ENCODE data around the gene METRN.
A peak's percentile ranks its signal among the peaks of the same experiment; 100 is the strongest.

Gene METRN

DNA sequence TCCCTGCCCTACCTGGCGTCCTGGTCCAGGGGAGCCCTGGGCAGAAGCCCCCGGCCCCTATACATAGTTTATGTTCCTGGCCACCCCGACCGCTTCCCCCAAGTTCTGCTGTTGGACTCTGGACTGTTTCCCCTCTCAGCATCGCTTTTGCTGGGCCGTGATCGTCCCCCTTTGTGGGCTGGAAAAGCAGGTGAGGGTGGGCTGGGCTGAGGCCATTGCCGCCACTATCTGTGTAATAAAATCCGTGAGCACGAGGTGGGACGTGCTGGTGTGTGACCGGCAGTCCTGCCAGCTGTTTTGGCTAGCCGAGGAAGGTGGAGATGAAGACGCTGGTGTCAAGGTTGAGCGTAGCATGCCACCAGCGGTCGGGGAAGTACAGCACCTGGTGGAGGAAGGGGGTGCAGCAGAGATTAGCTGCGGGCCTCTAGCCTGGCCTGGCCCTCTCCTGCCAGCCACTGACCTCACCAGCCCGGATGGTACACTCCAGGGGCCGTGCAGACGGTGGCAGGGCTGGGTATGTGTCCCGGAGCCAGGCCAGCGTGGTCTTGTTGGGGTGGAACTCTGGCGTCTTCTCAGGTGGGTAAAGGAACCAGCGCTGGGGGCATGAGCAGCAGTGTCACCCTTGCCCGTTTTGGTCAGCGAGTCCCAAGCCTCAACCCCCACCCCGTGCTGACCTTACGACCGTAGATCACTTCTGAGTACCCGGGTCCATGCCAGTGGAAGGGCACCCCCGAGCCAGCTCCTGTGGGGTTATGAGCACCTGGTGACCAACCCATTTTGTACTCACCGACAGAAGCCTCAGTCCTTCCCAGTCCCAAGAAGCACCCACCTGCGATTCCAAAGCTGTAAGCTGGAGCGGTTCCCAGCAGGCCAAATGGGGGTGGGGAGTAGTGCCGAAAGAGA lies 32.2 kb upstream of the METRN start (continued):
- peak; percentile 30; the same call in 1 of the 2 replicates for TF ChIP-seq ZNF837 (tag by site-specific recombination; IDR thresholded peaks at IDR 0.05)
- no peak for TF ChIP-seq ZNF138 (tag by site-specific recombination; IDR thresholded peaks at IDR 0.05; ENCODE audit: borderline replicate concordance)
- no peak for TF ChIP-seq ZNF654 (tag by site-specific recombination; IDR thresholded peaks at IDR 0.05; ENCODE audit: low read depth)
- peak; percentile 78 for TF ChIP-seq ZXDB (tag by site-specific recombination; IDR thresholded peaks at IDR 0.05)
- no peak for TF ChIP-seq ZNF626 (tag by site-specific recombination; IDR thresholded peaks at IDR 0.05)
- TF ChIP-seq IKZF3 (tag by site-specific recombination; IDR thresholded peaks at IDR 0.05) = peak; percentile 79; the same call in 1 of the 2 replicates
- TF ChIP-seq ZNF169 (tag by site-specific recombination; IDR thresholded peaks at IDR 0.05) = no peak
- TF ChIP-seq ZNF843 (tag by site-specific recombination; IDR thresholded peaks at IDR 0.05) = 0 out of 2 replicates have a peak, but pooled peaks have one; percentile 12
- no peak for TF ChIP-seq ZNF311 (tag by site-specific recombination; IDR thresholded peaks at IDR 0.05; ENCODE audit: borderline replicate concordance)
- no peak for TF ChIP-seq ZNF549 (tag by site-specific recombination; IDR thresholded peaks at IDR 0.05)
- no peak for TF ChIP-seq ZNF280C (tag by site-specific recombination; IDR thresholded peaks at IDR 0.05)
- TF ChIP-seq ZFP3 (tag by site-specific recombination; IDR thresholded peaks at IDR 0.05; ENCODE audit: low read depth) = no peak
- TF ChIP-seq ZNF501 (tag by site-specific recombination; IDR thresholded peaks at IDR 0.05) = no peak; the same call in 1 of the 2 replicates
- TF ChIP-seq, protein P1, sequence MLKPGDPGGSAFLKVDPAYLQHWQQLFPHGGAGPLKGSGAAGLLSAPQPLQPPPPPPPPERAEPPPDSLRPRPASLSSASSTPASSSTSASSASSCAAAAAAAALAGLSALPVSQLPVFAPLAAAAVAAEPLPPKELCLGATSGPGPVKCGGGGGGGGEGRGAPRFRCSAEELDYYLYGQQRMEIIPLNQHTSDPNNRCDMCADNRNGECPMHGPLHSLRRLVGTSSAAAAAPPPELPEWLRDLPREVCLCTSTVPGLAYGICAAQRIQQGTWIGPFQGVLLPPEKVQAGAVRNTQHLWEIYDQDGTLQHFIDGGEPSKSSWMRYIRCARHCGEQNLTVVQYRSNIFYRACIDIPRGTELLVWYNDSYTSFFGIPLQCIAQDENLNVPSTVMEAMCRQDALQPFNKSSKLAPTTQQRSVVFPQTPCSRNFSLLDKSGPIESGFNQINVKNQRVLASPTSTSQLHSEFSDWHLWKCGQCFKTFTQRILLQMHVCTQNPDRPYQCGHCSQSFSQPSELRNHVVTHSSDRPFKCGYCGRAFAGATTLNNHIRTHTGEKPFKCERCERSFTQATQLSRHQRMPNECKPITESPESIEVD (tag by site-specific recombination; IDR thresholded peaks at IDR 0.05) = no peak
- no peak for TF ChIP-seq ZNF26 (tag by site-specific recombination; IDR thresholded peaks at IDR 0.05)

DNA sequence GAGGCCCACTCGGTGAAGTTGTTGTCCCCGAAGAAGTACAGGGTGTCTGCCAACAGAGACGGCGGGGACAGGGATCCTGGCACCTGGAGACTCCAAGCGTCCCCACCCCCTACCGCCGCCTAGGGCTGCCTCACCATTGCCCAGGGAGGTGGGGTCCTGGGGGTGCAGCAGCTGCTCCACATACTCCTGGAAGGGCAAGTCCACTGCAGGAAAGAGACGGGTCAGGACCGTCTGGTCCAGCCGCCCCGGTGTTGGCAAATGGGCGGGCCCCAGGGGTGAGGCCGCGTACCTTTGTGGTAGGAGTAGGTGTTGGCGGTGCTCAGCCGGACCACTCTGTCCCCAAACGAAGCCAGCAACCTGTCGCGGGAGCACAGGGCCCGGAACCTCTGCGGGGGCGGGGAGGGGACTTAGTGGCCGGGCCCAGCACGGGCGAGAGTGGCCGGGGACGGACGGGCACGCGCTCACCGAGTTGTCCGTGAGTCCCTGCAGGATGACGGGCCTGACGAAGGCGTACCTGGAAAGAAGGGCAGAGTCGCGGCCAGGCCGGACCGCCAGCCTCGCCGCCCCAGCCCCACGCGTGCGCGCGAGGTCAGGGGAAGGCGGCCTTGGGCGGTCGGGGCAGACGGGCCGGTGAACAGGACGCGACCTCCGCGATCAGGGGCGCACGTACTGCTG lies 31.4 kb upstream of the METRN start:
- ChIA-PET POLR2A (interaction anchor here (0.6 to 5.4 kb wide), 10 partner anchors 8 to 448 kb away, joined by 3 to 57 read pairs (median 4); partner anchors contain the start of genes CCDC78, FAM234A, HAGHL and METTL26), CTCF (interaction anchor here (0.8 kb wide), 1 partner anchor 102 kb away, joined by 3 read pairs; no protein-coding TSS in a partner anchor)
- no peaks in the 10 kb centered on the region for H3K9me3 ChIP-seq (ENCODE audit: control insufficient read depth, insufficient read depth, low read depth, low read length)
- peaks cover 3 to 63% of the 10 kb centered on the region in 2 experiments; a peak in 1 of 3 replicates for H3K36me3 ChIP-seq (ENCODE audit: control insufficient read depth in 2 of 2, insufficient read depth in 1 of 2, low read length in 2 of 2)
- H3K27ac ChIP-seq (ENCODE audit: extremely low read depth, low read depth, low read length) = peak overlapping the region; percentile 97
- peaks cover 14% of the 10 kb centered on the region; the same call in 1 of the 2 replicates for H3K4me1 ChIP-seq (ENCODE audit: control insufficient read depth, insufficient read depth, low read length)
- peak overlapping the region; percentile 68 for H3K4me3 ChIP-seq (ENCODE audit: low read depth, low read length)
- TF ChIP-seq ZIC2 (tag by site-specific recombination; IDR thresholded peaks at IDR 0.05) (no peak; the same call in 1 of the 2 replicates), MEIS1 (CRISPR knock-in tag; IDR thresholded peaks at IDR 0.05; ENCODE audit: borderline replicate concordance) (no peak), SP3 (tag by site-specific recombination; IDR thresholded peaks at IDR 0.05) (peak; percentile 61), ZNF654 (tag by site-specific recombination; IDR thresholded peaks at IDR 0.05; ENCODE audit: low read depth) (no peak), ZNF513 (tag by site-specific recombination; IDR thresholded peaks at IDR 0.05) (no peak), ZBTB21 (tag by site-specific recombination; IDR thresholded peaks at IDR 0.05) (no peak), SP7 (tag by site-specific recombination; IDR thresholded peaks at IDR 0.05) (peak; percentile 35; the same call in 1 of the 2 replicates), ZBTB48 (tag by site-specific recombination; IDR thresholded peaks at IDR 0.05) (peak; percentile 33; the same call in 1 of the 2 replicates), ZNF366 (tag by site-specific recombination; conservative IDR thresholded peaks at IDR 0.05) (no peak), ZNF555 (tag by site-specific recombination; conservative IDR thresholded peaks at IDR 0.05) (no peak), TRIM28 (IDR thresholded peaks at IDR 0.05; ENCODE audit: borderline replicate concordance, low read length) (no peak)
- TF ChIP-seq, protein P2, sequence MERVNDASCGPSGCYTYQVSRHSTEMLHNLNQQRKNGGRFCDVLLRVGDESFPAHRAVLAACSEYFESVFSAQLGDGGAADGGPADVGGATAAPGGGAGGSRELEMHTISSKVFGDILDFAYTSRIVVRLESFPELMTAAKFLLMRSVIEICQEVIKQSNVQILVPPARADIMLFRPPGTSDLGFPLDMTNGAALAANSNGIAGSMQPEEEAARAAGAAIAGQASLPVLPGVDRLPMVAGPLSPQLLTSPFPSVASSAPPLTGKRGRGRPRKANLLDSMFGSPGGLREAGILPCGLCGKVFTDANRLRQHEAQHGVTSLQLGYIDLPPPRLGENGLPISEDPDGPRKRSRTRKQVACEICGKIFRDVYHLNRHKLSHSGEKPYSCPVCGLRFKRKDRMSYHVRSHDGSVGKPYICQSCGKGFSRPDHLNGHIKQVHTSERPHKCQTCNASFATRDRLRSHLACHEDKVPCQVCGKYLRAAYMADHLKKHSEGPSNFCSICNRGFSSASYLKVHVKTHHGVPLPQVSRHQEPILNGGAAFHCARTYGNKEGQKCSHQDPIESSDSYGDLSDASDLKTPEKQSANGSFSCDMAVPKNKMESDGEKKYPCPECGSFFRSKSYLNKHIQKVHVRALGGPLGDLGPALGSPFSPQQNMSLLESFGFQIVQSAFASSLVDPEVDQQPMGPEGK (tag by site-specific recombination; IDR thresholded peaks at IDR 0.05) = peak; percentile 94

All from HEK293 (cell line).